ENCODE data around the gene PDGFRB. TPM values are rescaled to one million over a fixed set of nuclear protein-coding genes. Genes with fewer than 3 reads are reported as not detected.

PDGFRB gene
- total RNA-seq, 5 donors from 2014 or later (not counting 1 experiment from before 2014, with no cell fraction given): 0.32 to 3.6 (median 1.6) TPM

GRCh38 chr5:150078802-150079689, 76.6 kb downstream of the PDGFRB start:
- DNase-seq: no peak
- WGBS (ENCODE audit: insufficient coverage): 95% methylated on average over 3 of the region's 7 CpGs
- ChIA-PET POLR2A (no interaction called here), CTCF (no interaction called here)
- peaks cover 0 to 4% of the 10 kb centered on the region in 2 experiments for H3K4me1 ChIP-seq (ENCODE audit: control insufficient read depth in 1 of 2, extremely low read depth in 1 of 2, insufficient read depth in 2 of 2, low read length in 2 of 2)
- no peaks in the 10 kb centered on the region for H3K36me3 ChIP-seq (ENCODE audit: control insufficient read depth in 2 of 2, extremely low read depth in 1 of 2, insufficient read depth in 1 of 2, low read length in 1 of 2)
- Mint-ChIP-seq H3K27me3 (peaks cover 22 to 32% of the 10 kb centered on the region in 2 donors), H3K4me1 (peaks cover 0 to 4% (median 0%) of the 10 kb centered on the region in 3 donors), H3K4me3 (no peak overlapping the region), H3K27ac (no peak overlapping the region), H3K36me3 (no peaks in the 10 kb centered on the region), H3K9me3 (no peaks in the 10 kb centered on the region)
- H3K4me3 ChIP-seq (ENCODE audit: control insufficient read depth in 1 of 2, extremely low read depth in 1 of 2, low read length in 1 of 2): no peak overlapping the region
- ATAC-seq (replicated peaks in 1 of 4): no peak
- H3K27ac ChIP-seq (ENCODE audit: low read length): no peak overlapping the region
- H3K27me3 ChIP-seq (replicated peaks in 1 of 2; ENCODE audit: control insufficient read depth in 2 of 2, extremely low read depth in 1 of 2, insufficient read depth in 2 of 2, low read length in 1 of 2): peaks cover 0 to 50% of the 10 kb centered on the region in 2 experiments
- no peaks in the 10 kb centered on the region for H3K9me3 ChIP-seq

- POLR2A ChIA-PET: no interaction called here
- Histone ChIP-seq H3K4me1 (ENCODE audit: control insufficient read depth in 1 of 2, extremely low read depth in 1 of 2, insufficient read depth in 2 of 2, low read length in 2 of 2) (peaks cover 0 to 4% of the 10 kb centered on the region in 2 experiments), H3K9me3 (no peaks in the 10 kb centered on the region), H3K27me3 (replicated peaks in 1 of 2; ENCODE audit: control insufficient read depth in 2 of 2, extremely low read depth in 1 of 2, insufficient read depth in 2 of 2, low read length in 1 of 2) (peaks cover 0 to 46% of the 10 kb centered on the region in 2 experiments), H3K36me3 (ENCODE audit: control insufficient read depth in 2 of 2, extremely low read depth in 1 of 2, insufficient read depth in 1 of 2, low read length in 1 of 2) (no peaks in the 10 kb centered on the region), H3K27ac (ENCODE audit: low read length) (no peak overlapping the region), H3K4me3 (ENCODE audit: control insufficient read depth in 1 of 2, extremely low read depth in 1 of 2, low read length in 1 of 2) (no peak overlapping the region)
- H3K4me3 Mint-ChIP-seq: no peak overlapping the region
- CTCF ChIA-PET: no interaction called here
- H3K9me3 Mint-ChIP-seq: no peaks in the 10 kb centered on the region
- peaks cover 17 to 25% of the 10 kb centered on the region in 2 donors for H3K27me3 Mint-ChIP-seq
- H3K36me3 Mint-ChIP-seq: no peaks in the 10 kb centered on the region
- H3K27ac Mint-ChIP-seq: no peak overlapping the region
- ATAC-seq (replicated peaks in 1 of 4): no peak
- H3K4me1 Mint-ChIP-seq: peaks cover 0 to 4% (median 0%) of the 10 kb centered on the region in 3 donors
- 91% methylated on average over 8 of the region's 8 CpGs for WGBS (ENCODE audit: insufficient coverage)
- DNase-seq: no peak
These were observed 77.4 kb downstream of the PDGFRB start for GRCh38 chr5:150077996-150078801.

GRCh38 chr5:150077060-150077459, 78.6 kb downstream of the PDGFRB start:
- Histone ChIP-seq H3K27ac (ENCODE audit: low read length) (no peak overlapping the region), H3K36me3 (ENCODE audit: control insufficient read depth in 2 of 2, extremely low read depth in 1 of 2, insufficient read depth in 1 of 2, low read length in 1 of 2) (no peaks in the 10 kb centered on the region), H3K9me3 (no peaks in the 10 kb centered on the region), H3K4me3 (ENCODE audit: control insufficient read depth in 1 of 2, extremely low read depth in 1 of 2, low read length in 1 of 2) (no peak overlapping the region), H3K27me3 (replicated peaks in 1 of 2; ENCODE audit: control insufficient read depth in 2 of 2, extremely low read depth in 1 of 2, insufficient read depth in 2 of 2, low read length in 1 of 2) (peaks cover 0 to 37% of the 10 kb centered on the region in 2 experiments), H3K4me1 (ENCODE audit: control insufficient read depth in 1 of 2, extremely low read depth in 1 of 2, insufficient read depth in 2 of 2, low read length in 2 of 2) (peaks cover 0 to 4% of the 10 kb centered on the region in 2 experiments)
- H3K4me3 Mint-ChIP-seq: no peak overlapping the region
- H3K36me3 Mint-ChIP-seq: no peaks in the 10 kb centered on the region
- ChIA-PET CTCF (no interaction called here), POLR2A (no interaction called here)
- ATAC-seq (replicated peaks in 1 of 4) (no peak), DNase-seq (no peak)
- peaks cover 0 to 1% (median 0%) of the 10 kb centered on the region in 3 donors for H3K4me1 Mint-ChIP-seq
- WGBS (ENCODE audit: insufficient coverage): 85% methylated on average over 7 of the region's 8 CpGs
- H3K27ac Mint-ChIP-seq: no peak overlapping the region
- peaks cover 8 to 18% of the 10 kb centered on the region in 2 donors for H3K27me3 Mint-ChIP-seq
- H3K9me3 Mint-ChIP-seq: no peaks in the 10 kb centered on the region

- Histone ChIP-seq H3K4me3 (ENCODE audit: control insufficient read depth in 1 of 2, extremely low read depth in 1 of 2, low read length in 1 of 2) (no peak overlapping the region), H3K27me3 (replicated peaks in 1 of 2; ENCODE audit: control insufficient read depth in 2 of 2, extremely low read depth in 1 of 2, insufficient read depth in 2 of 2, low read length in 1 of 2) (peaks cover 0 to 26% of the 10 kb centered on the region in 2 experiments), H3K9me3 (no peaks in the 10 kb centered on the region), H3K36me3 (ENCODE audit: control insufficient read depth in 2 of 2, extremely low read depth in 1 of 2, insufficient read depth in 1 of 2, low read length in 1 of 2) (no peaks in the 10 kb centered on the region), H3K4me1 (ENCODE audit: control insufficient read depth in 1 of 2, extremely low read depth in 1 of 2, insufficient read depth in 2 of 2, low read length in 2 of 2) (no peaks in the 10 kb centered on the region), H3K27ac (ENCODE audit: low read length) (no peak overlapping the region)
- ATAC-seq (replicated peaks in 1 of 4): no peak
- Mint-ChIP-seq H3K27me3 (peaks cover 4 to 9% of the 10 kb centered on the region in 2 donors), H3K4me1 (no peaks in the 10 kb centered on the region), H3K27ac (no peak overlapping the region), H3K36me3 (no peaks in the 10 kb centered on the region), H3K9me3 (no peaks in the 10 kb centered on the region), H3K4me3 (no peak overlapping the region)
- WGBS (ENCODE audit: insufficient coverage): 79% methylated on average over 4 of the region's 4 CpGs
- ChIA-PET POLR2A (no interaction called here), CTCF (no interaction called here)
- DNase-seq: peak in 1 of 35 experiments; percentile 5
These were observed 79.8 kb downstream of the PDGFRB start for GRCh38 chr5:150075806-150076205.

- peaks cover 4 to 8% of the 10 kb centered on the region in 2 donors for H3K27me3 Mint-ChIP-seq
- no peaks in the 10 kb centered on the region for H3K9me3 Mint-ChIP-seq
- Histone ChIP-seq H3K9me3 (no peaks in the 10 kb centered on the region), H3K27me3 (replicated peaks in 1 of 2; ENCODE audit: control insufficient read depth in 2 of 2, extremely low read depth in 1 of 2, insufficient read depth in 2 of 2, low read length in 1 of 2) (peaks cover 0 to 20% of the 10 kb centered on the region in 2 experiments), H3K4me3 (ENCODE audit: control insufficient read depth in 1 of 2, extremely low read depth in 1 of 2, low read length in 1 of 2) (no peak overlapping the region), H3K36me3 (ENCODE audit: control insufficient read depth in 2 of 2, extremely low read depth in 1 of 2, insufficient read depth in 1 of 2, low read length in 1 of 2) (no peaks in the 10 kb centered on the region), H3K27ac (ENCODE audit: low read length) (no peak overlapping the region), H3K4me1 (ENCODE audit: control insufficient read depth in 1 of 2, extremely low read depth in 1 of 2, insufficient read depth in 2 of 2, low read length in 2 of 2) (no peaks in the 10 kb centered on the region)
- CTCF ChIA-PET: no interaction called here
- DNase-seq (no peak), ATAC-seq (replicated peaks in 1 of 4) (no peak)
- POLR2A ChIA-PET: no interaction called here
- H3K36me3 Mint-ChIP-seq: no peaks in the 10 kb centered on the region
- 77% methylated on average over 4 of the region's 4 CpGs for WGBS (ENCODE audit: insufficient coverage)
- no peaks in the 10 kb centered on the region for H3K4me1 Mint-ChIP-seq
- H3K4me3 Mint-ChIP-seq: no peak overlapping the region
- H3K27ac Mint-ChIP-seq: no peak overlapping the region
These were observed 80.4 kb downstream of the PDGFRB start for GRCh38 chr5:150075233-150075632.

GRCh38 chr5:150073677-150074076, 82.0 kb downstream of the PDGFRB start:
- no peaks in the 10 kb centered on the region for H3K9me3 Mint-ChIP-seq
- no peaks in the 10 kb centered on the region for H3K36me3 ChIP-seq (ENCODE audit: control insufficient read depth in 2 of 2, extremely low read depth in 1 of 2, insufficient read depth in 1 of 2, low read length in 1 of 2)
- ATAC-seq (replicated peaks in 1 of 4): no peak
- 100% methylated on average over 1 of the region's 3 CpGs for WGBS (ENCODE audit: insufficient coverage)
- H3K9me3 ChIP-seq: no peaks in the 10 kb centered on the region
- ChIA-PET CTCF (interaction anchor here in 1 of 2 donors (0.6 to 0.7 kb wide), 2 partner anchors 21 to 438 kb away, joined by 3 to 5 read pairs; no protein-coding TSS in a partner anchor), POLR2A (interaction anchor here in 1 of 2 donors (0.6 kb wide), 1 partner anchor 7 kb away, joined by 6 read pairs; no protein-coding TSS in a partner anchor)
- no peak overlapping the region for H3K27ac Mint-ChIP-seq
- peaks cover 0 to 4% of the 10 kb centered on the region in 2 donors for H3K27me3 Mint-ChIP-seq
- H3K4me1 ChIP-seq (ENCODE audit: control insufficient read depth in 1 of 2, extremely low read depth in 1 of 2, insufficient read depth in 2 of 2, low read length in 2 of 2): no peaks in the 10 kb centered on the region
- DNase-seq: no peak
- H3K36me3 Mint-ChIP-seq: no peaks in the 10 kb centered on the region
- H3K4me1 Mint-ChIP-seq: no peaks in the 10 kb centered on the region
- H3K4me3 ChIP-seq (ENCODE audit: control insufficient read depth in 1 of 2, extremely low read depth in 1 of 2, low read length in 1 of 2): no peak overlapping the region
- no peak overlapping the region for H3K4me3 Mint-ChIP-seq
- peaks cover 0 to 12% of the 10 kb centered on the region in 2 experiments for H3K27me3 ChIP-seq (replicated peaks in 1 of 2; ENCODE audit: control insufficient read depth in 2 of 2, extremely low read depth in 1 of 2, insufficient read depth in 2 of 2, low read length in 1 of 2)
- H3K27ac ChIP-seq (ENCODE audit: low read length): no peak overlapping the region
